Adrenal gland (tissue), 5 donors: ENCODE results near the gene SERPINE1.

Source experiments
- POLR2A ChIP-seq, 2 donors: fragments of 450-650 bp; IDR thresholded peaks; one replicate each; pipeline ENCODE4 v1.6.1; 2017; ENCODE audit warnings: antibody characterized with exemption in 2 of 2, mild to moderate bottlenecking in 2 of 2, moderate library complexity in 1 of 2
- TF ChIP-seq, protein P1 (sequence below), 6 experiments: fragments of 450-650 bp in 4 of 6; fragments of 200-600 bp in 2 of 6; sonication (generic) in 1 of 6; IDR thresholded peaks; 1 replicate in 5 of 6; 2 replicates in 1 of 6; pipeline versions ENCODE4 v1.5.1 to v1.8.0; 2016 to 2021; ENCODE audit warnings: antibody characterized with exemption in 6 of 6, mild to moderate bottlenecking in 2 of 6, moderate library complexity in 1 of 6
- donor health status: DM: no; HTN: no; CAD: no.

DNA sequence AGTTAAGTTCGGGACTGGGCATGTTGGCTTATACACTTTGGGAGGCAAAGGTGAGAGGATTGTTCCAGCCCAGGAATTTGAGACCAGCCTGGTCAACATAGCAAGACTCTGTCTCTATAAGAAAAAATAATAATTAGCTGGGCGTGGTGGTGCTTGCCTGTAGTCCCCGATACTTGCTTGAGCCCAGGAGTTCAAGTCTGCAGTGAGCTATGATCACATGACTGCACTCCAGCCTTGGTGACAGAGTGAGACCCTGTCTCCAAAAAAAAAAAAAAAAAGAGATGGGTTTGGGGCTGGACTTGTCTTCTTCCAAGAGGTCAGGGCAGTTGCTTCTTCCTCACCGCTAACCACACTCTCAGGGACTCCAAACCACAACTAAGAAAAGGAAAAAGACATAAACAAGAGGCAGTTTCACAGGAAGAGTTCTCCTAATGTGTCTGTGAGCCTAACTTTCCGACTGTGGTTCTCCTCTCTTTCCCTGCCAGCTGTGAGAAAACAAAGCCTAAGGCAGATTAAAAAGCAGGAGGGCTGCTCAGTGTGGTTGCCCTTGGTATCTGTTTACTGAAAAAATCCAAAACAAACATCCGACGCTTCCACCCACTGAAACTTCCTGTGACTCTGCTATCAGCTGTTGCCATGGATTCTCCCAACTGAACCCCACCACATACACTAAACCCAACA, 2.4 kb upstream of the SERPINE1 start:
- TF ChIP-seq, protein P1, sequence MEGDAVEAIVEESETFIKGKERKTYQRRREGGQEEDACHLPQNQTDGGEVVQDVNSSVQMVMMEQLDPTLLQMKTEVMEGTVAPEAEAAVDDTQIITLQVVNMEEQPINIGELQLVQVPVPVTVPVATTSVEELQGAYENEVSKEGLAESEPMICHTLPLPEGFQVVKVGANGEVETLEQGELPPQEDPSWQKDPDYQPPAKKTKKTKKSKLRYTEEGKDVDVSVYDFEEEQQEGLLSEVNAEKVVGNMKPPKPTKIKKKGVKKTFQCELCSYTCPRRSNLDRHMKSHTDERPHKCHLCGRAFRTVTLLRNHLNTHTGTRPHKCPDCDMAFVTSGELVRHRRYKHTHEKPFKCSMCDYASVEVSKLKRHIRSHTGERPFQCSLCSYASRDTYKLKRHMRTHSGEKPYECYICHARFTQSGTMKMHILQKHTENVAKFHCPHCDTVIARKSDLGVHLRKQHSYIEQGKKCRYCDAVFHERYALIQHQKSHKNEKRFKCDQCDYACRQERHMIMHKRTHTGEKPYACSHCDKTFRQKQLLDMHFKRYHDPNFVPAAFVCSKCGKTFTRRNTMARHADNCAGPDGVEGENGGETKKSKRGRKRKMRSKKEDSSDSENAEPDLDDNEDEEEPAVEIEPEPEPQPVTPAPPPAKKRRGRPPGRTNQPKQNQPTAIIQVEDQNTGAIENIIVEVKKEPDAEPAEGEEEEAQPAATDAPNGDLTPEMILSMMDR (IDR thresholded peaks at IDR 0.05) = no peak
- TF ChIP-seq POLR2A (IDR thresholded peaks at IDR 0.05) = no peak
